Ishikawa (cell line): ENCODE data around the gene GPC6.
A peak's percentile ranks its signal among the peaks of the same experiment; 100 is the strongest.

Source experiments
- CEBPB ChIP-seq: IDR thresholded peaks from 2 replicates; pipeline ENCODE4 v1.6.1; 2012
- CREB1 ChIP-seq: IDR thresholded peaks from 2 replicates; pipeline ENCODE4 v1.6.1; 2012; ENCODE audit warnings: low read depth
- EP300 ChIP-seq: IDR thresholded peaks from 2 replicates; pipeline ENCODE4 v1.6.1; 2012; ENCODE audit warnings: borderline replicate concordance
- FOXM1 ChIP-seq: IDR thresholded peaks from 2 replicates; pipeline ENCODE4 v1.6.1; 2012; ENCODE audit warnings: low read depth, borderline replicate concordance
- MAX ChIP-seq: IDR thresholded peaks from 2 replicates; pipeline ENCODE4 v1.6.1; 2012
- NFIC ChIP-seq: IDR thresholded peaks from 2 replicates; pipeline ENCODE4 v1.6.1; 2012
- REST ChIP-seq: IDR thresholded peaks from 2 replicates; pipeline ENCODE4 v1.6.1; 2012; ENCODE audit warnings: low read depth, mild to moderate bottlenecking
- TAF1 ChIP-seq: IDR thresholded peaks from 2 replicates; pipeline ENCODE4 v1.6.1; 2012; ENCODE audit warnings: low read depth, mild to moderate bottlenecking
- YY1 ChIP-seq: IDR thresholded peaks from 2 replicates; pipeline ENCODE4 v1.6.1; 2012; ENCODE audit warnings: low read depth

GRCh38 chr13:93425411-93425810 is 198.8 kb downstream of the GPC6 start:
- no peak for TF ChIP-seq MAX
- TF ChIP-seq YY1 = no peak
- TF ChIP-seq TAF1 = no peak
- 0 out of 2 replicates have a peak, but pooled peaks have one; percentile 6 for TF ChIP-seq CEBPB
- TF ChIP-seq CREB1 = no peak
- TF ChIP-seq NFIC = no peak
- no peak for TF ChIP-seq EP300
- no peak for TF ChIP-seq FOXM1
- TF ChIP-seq REST = no peak
